Measurements from ENCODE around the gene USP21. TPM values are rescaled to one million over a fixed set of nuclear protein-coding genes. Genes with fewer than 3 reads are reported as not detected.

USP21 gene
- total RNA-seq, 6 experiments from 2014 or later = 6.9 to 11.1 (median 8.8) TPM

GRCh38 chr1:161177112-161177935, 18.0 kb downstream of the USP21 start, which contains the start of gene B4GALT3:
B4GALT3 (minus strand) TSS chr1:161177507; CDS start chr1:161176060, 1,447 bp downstream.
- TF ChIP-seq CTCF (IDR thresholded peaks at IDR 0.05) = peak; percentile 23 to 48 (median 34)
- peak; percentile 81 for TF ChIP-seq POLR2A (IDR thresholded peaks at IDR 0.05)
- DNase-seq = peak; percentile 93 to 94 (median 94)
- 3% methylated on average over 35 of the region's 50 CpGs for WGBS (ENCODE audit: insufficient coverage, low coverage, low lambda C conversion rate, missing lambda C conversion rate)
- ATAC-seq = peak; percentile 95 to 97 (median 96)
- no peaks in the 10 kb centered on the region for H3K27me3 ChIP-seq
- H3K4me3 ChIP-seq = peak within 1 kb of the TSS; percentile 72 to 93 (median 73)
- peaks cover 0 to 22% (median 6%) of the 10 kb centered on the region in 4 donors for H3K36me3 ChIP-seq
- H3K27ac ChIP-seq = peak within 1 kb of the TSS; percentile 71 to 86 (median 80)
- H3K9me3 ChIP-seq = no peaks in the 10 kb centered on the region
- intact Hi-C loops (cut with DNase I) = no loop called here
- H3K4me1 ChIP-seq = peaks cover 0 to 24% (median 7%) of the 10 kb centered on the region in 4 donors

- ATAC-seq = peak in 1 of 4 donors; percentile 1
- no peaks in the 10 kb centered on the region for H3K27me3 ChIP-seq
- intact Hi-C loops (cut with DNase I) = no loop called here
- H3K9me3 ChIP-seq = no peaks in the 10 kb centered on the region
- H3K36me3 ChIP-seq = peaks cover 0 to 22% (median 6%) of the 10 kb centered on the region in 4 donors
- peak overlapping the region; percentile 71 to 86 (median 80) for H3K27ac ChIP-seq
- peak overlapping the region in 2 of 3 donors; percentile 72 to 93 for H3K4me3 ChIP-seq
- WGBS (ENCODE audit: insufficient coverage, low coverage, low lambda C conversion rate, missing lambda C conversion rate) = 21% methylated on average over 9 of the region's 9 CpGs
- DNase-seq = no peak
- peaks cover 0 to 22% (median 4%) of the 10 kb centered on the region in 4 donors for H3K4me1 ChIP-seq
- TF ChIP-seq CTCF (IDR thresholded peaks at IDR 0.05) (no peak), POLR2A (IDR thresholded peaks at IDR 0.05) (no peak)
These were observed 18.6 kb downstream of the USP21 start for GRCh38 chr1:161177936-161178244.

GRCh38 chr1:161179698-161180097, 20.4 kb downstream of the USP21 start:
- intact Hi-C loops (cut with DNase I) = no loop called here
- Histone ChIP-seq H3K9me3 (no peaks in the 10 kb centered on the region), H3K36me3 (peaks cover 0 to 5% (median 1%) of the 10 kb centered on the region in 4 donors), H3K4me1 (peaks cover 0 to 18% (median 2%) of the 10 kb centered on the region in 4 donors), H3K27ac (no peak overlapping the region), H3K27me3 (no peaks in the 10 kb centered on the region), H3K4me3 (no peak overlapping the region)
- ATAC-seq (no peak), DNase-seq (peak in 1 of 3 donors; percentile 1)
- no peak for TF ChIP-seq POLR2A (IDR thresholded peaks at IDR 0.05)
- WGBS (ENCODE audit: insufficient coverage, low coverage, low lambda C conversion rate, missing lambda C conversion rate) = 100% methylated on average over 3 of the region's 3 CpGs

- DNase-seq (no peak), ATAC-seq (no peak)
- Histone ChIP-seq H3K27ac (no peak overlapping the region), H3K4me3 (no peak overlapping the region), H3K4me1 (peaks cover 0 to 18% (median 2%) of the 10 kb centered on the region in 4 donors), H3K9me3 (no peaks in the 10 kb centered on the region), H3K36me3 (no peaks in the 10 kb centered on the region), H3K27me3 (no peaks in the 10 kb centered on the region)
- WGBS (ENCODE audit: insufficient coverage, low coverage, low lambda C conversion rate, missing lambda C conversion rate) = 36% methylated on average over 1 of the region's 1 CpG
- intact Hi-C loops (cut with DNase I) = no loop called here
- TF ChIP-seq CTCF (IDR thresholded peaks at IDR 0.05) = peak in 3 of 4 donors; percentile 21 to 40 (median 40)
- TF ChIP-seq POLR2A (IDR thresholded peaks at IDR 0.05) = no peak
These were observed 21.3 kb downstream of the USP21 start for GRCh38 chr1:161180639-161181038.

GRCh38 chr1:161182214-161182613, 22.9 kb downstream of the USP21 start:
- no CpG with 5 or more reads among the region's 1 CpG for WGBS (ENCODE audit: insufficient coverage, low coverage, low lambda C conversion rate, missing lambda C conversion rate)
- TF ChIP-seq POLR2A (IDR thresholded peaks at IDR 0.05) (no peak), CTCF (IDR thresholded peaks at IDR 0.05) (no peak)
- H3K4me3 ChIP-seq = no peak overlapping the region
- DNase-seq (peak in 2 of 3 donors; percentile 5 to 8), ATAC-seq (no peak)
- H3K4me1 ChIP-seq = peaks cover 0 to 18% (median 2%) of the 10 kb centered on the region in 4 donors
- no peaks in the 10 kb centered on the region for H3K27me3 ChIP-seq
- no peaks in the 10 kb centered on the region for H3K36me3 ChIP-seq
- intact Hi-C loops (cut with DNase I) = no loop called here
- peak overlapping the region in 1 of 3 donors; percentile 47 for H3K27ac ChIP-seq
- H3K9me3 ChIP-seq = no peaks in the 10 kb centered on the region
